PC-9 (cell line): ENCODE measurements around the gene ITGAE.

ENCODE experiments used
- CTCF ChIP-seq: fragments of 200-600 bp; sonication (generic); conservative IDR thresholded peaks from 2 replicates; pipeline ENCODE4 v1.6.1; 2017; ENCODE audit warnings: mixed run types, antibody characterized with exemption, mild to moderate bottlenecking, moderate library complexity
- EZH2 ChIP-seq: fragments of 200-600 bp; sonication (generic); IDR thresholded peaks from 2 replicates; pipeline ENCODE4 v1.8.0; 2017; ENCODE audit warnings: antibody characterized with exemption, low read depth

GRCh38 chr17:3848229-3848835 is 47.3 kb upstream of the ITGAE start:
- TF ChIP-seq EZH2 (no peak), CTCF (no peak)
